Transverse colon (tissue), 4 donors: ENCODE data around the gene KSR1. TPM values are rescaled to one million over a fixed set of nuclear protein-coding genes. Genes with fewer than 3 reads are reported as not detected.

Experiments
- DNase-seq: peaks from one replicate; pipeline ENCODE4 v3.0.0-alpha.2; 2019
- H3K27ac ChIP-seq, 4 donors: fragments of 200-600 bp; sonication (generic); 2 replicates each; pipeline ENCODE4 v1.5.1; 2016 to 2018; ENCODE audit warnings: inconsistent platforms in 4 of 4
- H3K27me3 ChIP-seq: fragments of 200-600 bp; sonication (generic); 2 replicates; pipeline ENCODE4 v1.5.1; 2017; ENCODE audit warnings: inconsistent platforms
- H3K36me3 ChIP-seq, 4 donors: fragments of 200-600 bp; sonication (generic); 2 replicates each; pipeline ENCODE4 v1.5.1; 2017 to 2019; ENCODE audit warnings: inconsistent platforms in 4 of 4
- H3K4me1 ChIP-seq, 4 donors: fragments of 200-600 bp; sonication (generic); 2 replicates each; pipeline ENCODE4 v1.5.1; 2017 to 2020; ENCODE audit warnings: inconsistent platforms in 4 of 4
- H3K4me3 ChIP-seq, 4 donors: fragments of 200-600 bp; sonication (generic); 1 replicate in 1 of 4; 2 replicates in 3 of 4; pipeline versions ENCODE4 v1.5.1 to v1.6.1; 2017 to 2019; ENCODE audit warnings: inconsistent platforms in 4 of 4
- H3K9me3 ChIP-seq, 2 donors: fragments of 200-600 bp; sonication (generic); 2 replicates each; pipeline ENCODE4 v1.5.1; 2017 to 2019; ENCODE audit warnings: inconsistent platforms in 2 of 2
- CTCF ChIP-seq, 5 experiments: fragments of 200-600 bp in 3 of 5; fragments of 450-650 bp in 2 of 5; sonication (generic) in 3 of 5; IDR thresholded peaks; 1 replicate in 2 of 5; 2 replicates in 3 of 5; pipeline ENCODE4 v1.5.1; 2016 to 2017; ENCODE audit warnings: antibody characterized with exemption in 5 of 5, inconsistent platforms in 3 of 5, mild to moderate bottlenecking in 2 of 5, moderate library complexity in 1 of 5
- EP300 ChIP-seq: sonication (generic); formaldehyde crosslinking; IDR thresholded peaks from one replicate; pipeline ENCODE4 v1.6.1; 2017; ENCODE audit warnings: antibody characterized with exemption, low read depth
- POLR2A ChIP-seq: fragments of 450-650 bp; IDR thresholded peaks from one replicate; pipeline ENCODE4 v1.6.1; 2016; ENCODE audit warnings: antibody characterized with exemption, mild to moderate bottlenecking, moderate library complexity
- POLR2AphosphoS5 ChIP-seq, 3 donors: sonication (generic); formaldehyde crosslinking; IDR thresholded peaks; one replicate each; pipeline ENCODE4 v1.6.1; 2016; ENCODE audit warnings: antibody characterized with exemption in 3 of 3
- WGBS, 2 donors: methylation state at CpG; one replicate each; pipeline ENCODE4 v1.1.5; 2018; ENCODE audit warnings: low coverage in 1 of 2; 5-methylcytosine and 5-hydroxymethylcytosine counted together
- in situ Hi-C, 4 donors: fragments of 200-750 bp; cut with MboI; loops; one replicate each; pipeline versions ENCODE4 v1.15.0 to v1.15.1; 2017; ENCODE audit warnings: low sequenced_read_pairs in 3 of 4, low pct_ligation_motif_present in 1 of 4, low pct_unique_long_range_greater_than_20kb in 1 of 4
- intact Hi-C: fragments of 100-400 bp; cut with DNase I; formaldehyde crosslinking; loops from one replicate; pipeline ENCODE4 v1.15.1; 2023; ENCODE audit warnings: low total_unique reads
- total RNA-seq, 4 donors: library from RNA; depleted of rRNA; stranded (reverse); fragments of >200 nt; gene quantifications; one replicate each; pipeline ENCODE4 v1.1.0, GENCODE V29; 2016

Gene KSR1
- total RNA-seq, 4 donors from 2014 or later, result 8.2 to 55.7 (median 30.9) TPM

- 0% methylated on average over 45 of the region's 57 CpGs; no CpG with 5 or more reads in 1 of the 2 donors for WGBS, 2 donors
- intact Hi-C loops (loop anchor here (5.0 to 10.0 kb wide), 2 partner anchors 102 to 140 kb away; no protein-coding TSS in a partner anchor), in situ Hi-C loops (loop anchor here in 2 of 4 donors (25.0 kb wide), 3 partner anchors 95 to 220 kb away; no protein-coding TSS in a partner anchor)
- TF ChIP-seq POLR2A (no peak), POLR2AphosphoS5 (IDR thresholded peaks at IDR 0.05) (no peak), EP300 (no peak), CTCF (IDR thresholded peaks at IDR 0.05) (no peak)
- Histone ChIP-seq H3K36me3 (no peaks in the 10 kb centered on the region), H3K27me3 (peaks cover 11% of the 10 kb centered on the region), H3K4me3 (peak overlapping the region; percentile 78 to 88 (median 84)), H3K9me3 (no peaks in the 10 kb centered on the region), H3K4me1 (peaks cover 6 to 28% (median 19%) of the 10 kb centered on the region in 4 donors), H3K27ac (peak overlapping the region; percentile 77 to 89 (median 84))
- peak; percentile 17 for DNase-seq
These were observed 572 bp downstream of the KSR1 start for GRCh38 chr17:27456681-27457359.

DNA sequence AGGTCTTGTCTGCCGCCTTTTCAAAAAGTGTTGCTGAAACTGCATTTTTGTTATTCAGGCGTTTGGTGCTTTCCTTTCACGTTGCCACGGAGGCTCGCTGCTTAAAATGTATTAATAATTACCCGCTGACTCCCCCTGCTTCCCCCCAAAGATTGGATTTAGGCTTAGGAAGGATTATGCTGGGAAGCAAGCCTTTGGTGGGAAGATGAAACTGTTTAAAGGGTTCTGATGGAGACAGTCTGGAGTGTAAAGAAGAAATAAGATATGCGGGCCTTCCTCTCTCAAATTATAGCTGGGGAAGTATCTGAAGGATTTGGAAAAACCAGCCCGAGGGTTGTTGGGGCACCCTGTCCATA is 1.1 kb downstream of the KSR1 start:
- peak overlapping the region in 3 of 4 donors; percentile 3 to 89 (median 83) for H3K27ac ChIP-seq
- peaks cover 11% of the 10 kb centered on the region for H3K27me3 ChIP-seq
- in situ Hi-C loops, result loop anchor here in 2 of 4 donors (25.0 kb wide), 3 partner anchors 95 to 220 kb away; no protein-coding TSS in a partner anchor
- H3K4me3 ChIP-seq, result peak overlapping the region; percentile 78 to 88 (median 84)
- no peaks in the 10 kb centered on the region for H3K36me3 ChIP-seq
- peaks cover 6 to 28% (median 19%) of the 10 kb centered on the region in 4 donors for H3K4me1 ChIP-seq
- TF ChIP-seq CTCF (IDR thresholded peaks at IDR 0.05) (no peak), POLR2A (no peak), EP300 (no peak), POLR2AphosphoS5 (IDR thresholded peaks at IDR 0.05) (no peak)
- H3K9me3 ChIP-seq, result no peaks in the 10 kb centered on the region
- intact Hi-C loops, result loop anchor here (5.0 to 10.0 kb wide), 2 partner anchors 103 to 140 kb away; no protein-coding TSS in a partner anchor
- DNase-seq, result no peak
- 10% methylated on average over 8 of the region's 8 CpGs; no CpG with 5 or more reads in 1 of the 2 donors for WGBS, 2 donors

DNA sequence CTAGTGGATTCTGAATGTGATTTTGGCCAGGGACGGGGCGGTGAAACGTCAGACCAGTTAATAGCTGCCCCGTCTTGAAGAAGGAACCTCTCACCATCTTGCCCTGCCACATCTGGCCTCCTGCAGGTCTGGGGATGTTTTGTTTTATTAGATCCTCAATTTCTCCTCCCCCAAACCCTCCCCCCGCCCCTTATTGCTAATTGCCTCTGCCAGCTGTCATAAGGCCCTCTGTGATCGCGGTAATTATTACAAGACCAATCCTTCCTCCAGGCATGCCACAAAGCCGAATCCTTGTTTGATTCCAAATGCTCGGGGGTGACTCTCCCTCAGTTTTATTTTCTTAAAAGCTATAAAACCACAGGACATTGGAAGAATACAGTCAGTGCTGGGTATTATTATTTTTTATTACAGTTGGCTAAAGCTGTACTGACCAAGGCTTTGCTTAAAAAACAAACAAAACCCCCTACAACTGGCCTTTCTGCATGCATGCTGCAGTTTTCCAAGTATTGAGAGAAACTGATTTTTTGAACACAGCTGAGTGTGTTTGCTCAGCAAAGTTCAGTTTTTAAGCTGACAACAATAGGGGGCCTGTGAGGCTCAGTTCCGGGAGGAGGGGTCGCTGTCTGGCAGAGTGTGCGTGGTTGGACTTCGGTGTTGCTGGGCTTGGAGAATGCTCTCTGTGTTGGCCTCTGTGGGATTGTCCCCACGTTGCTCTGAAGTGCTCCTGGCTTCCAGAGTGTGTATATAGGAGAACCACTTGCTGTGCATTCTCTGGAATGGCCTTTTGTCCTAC is 1.7 kb downstream of the KSR1 start:
- H3K36me3 ChIP-seq, result no peaks in the 10 kb centered on the region
- H3K27me3 ChIP-seq, result peaks cover 11% of the 10 kb centered on the region
- peaks cover 6 to 28% (median 19%) of the 10 kb centered on the region in 4 donors for H3K4me1 ChIP-seq
- no peak for DNase-seq
- H3K27ac ChIP-seq, result peak overlapping the region in 2 of 4 donors; percentile 3 to 83
- H3K9me3 ChIP-seq, result no peaks in the 10 kb centered on the region
- WGBS, 2 donors, result 33 to 40% methylated on average over 5 to 14 of the region's 14 CpGs
- in situ Hi-C loops, result loop anchor here in 2 of 4 donors (25.0 kb wide), 3 partner anchors 96 to 221 kb away; no protein-coding TSS in a partner anchor
- intact Hi-C loops, result loop anchor here (5.0 to 10.0 kb wide), 2 partner anchors 103 to 139 kb away; no protein-coding TSS in a partner anchor
- peak overlapping the region in 3 of 4 donors; percentile 79 to 88 (median 88) for H3K4me3 ChIP-seq
- TF ChIP-seq POLR2A (no peak), POLR2AphosphoS5 (IDR thresholded peaks at IDR 0.05) (no peak), CTCF (IDR thresholded peaks at IDR 0.05) (no peak), EP300 (no peak)

DNA sequence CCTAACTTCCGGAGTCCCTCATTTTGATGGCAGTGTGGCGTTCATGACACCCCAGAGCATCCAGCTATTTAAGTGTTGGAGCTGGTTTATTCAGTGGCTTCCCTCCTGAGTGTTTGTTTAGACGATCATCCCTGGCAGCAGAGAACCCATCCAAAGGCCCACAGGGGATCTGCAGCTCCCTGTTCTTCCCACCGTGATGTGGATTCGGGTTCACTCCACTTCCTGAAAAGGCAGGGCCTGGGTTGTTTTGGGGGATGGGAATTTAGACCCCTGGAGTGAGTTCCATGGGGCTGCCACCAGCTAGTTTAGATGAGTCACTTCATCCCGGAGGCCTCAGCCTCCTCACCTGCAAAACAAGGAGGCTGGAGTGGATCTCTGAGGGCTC is 2.3 kb downstream of the KSR1 start:
- no peak for TF ChIP-seq EP300
- no peak for TF ChIP-seq POLR2A
- no peak for TF ChIP-seq CTCF (IDR thresholded peaks at IDR 0.05)
- H3K9me3 ChIP-seq, result no peaks in the 10 kb centered on the region
- DNase-seq, result no peak
- in situ Hi-C loops (loop anchor here in 2 of 4 donors (25.0 kb wide), 3 partner anchors 96 to 221 kb away; no protein-coding TSS in a partner anchor), intact Hi-C loops (loop anchor here (5.0 to 10.0 kb wide), 2 partner anchors 104 to 139 kb away; no protein-coding TSS in a partner anchor)
- peaks cover 11% of the 10 kb centered on the region for H3K27me3 ChIP-seq
- peak overlapping the region in 1 of 4 donors; percentile 88 for H3K4me3 ChIP-seq
- H3K27ac ChIP-seq, result no peak overlapping the region
- 25 to 52% methylated on average over 2 to 6 of the region's 6 CpGs for WGBS, 2 donors
- H3K4me1 ChIP-seq, result peaks cover 6 to 29% (median 19%) of the 10 kb centered on the region in 4 donors
- H3K36me3 ChIP-seq, result no peaks in the 10 kb centered on the region
